Gastrocnemius medialis (tissue), 4 donors: Measurements from ENCODE around the gene PEX12. TPM values are rescaled to one million over a fixed set of nuclear protein-coding genes. Genes with fewer than 3 reads are reported as not detected.
"Not testable (repeated sequence)": the region's sequence is repeated elsewhere in the genome, so short reads cannot be mapped to it uniquely, and the experiment has no call there.

Source experiments
- ATAC-seq, 2 donors: fragments of 150-250 bp; one replicate each; pipeline ENCODE4 v1.9.1; 2016
- DNase-seq, 2 donors: peaks; one replicate each; pipeline ENCODE4 v3.0.0-alpha.2; 2019
- H3K27ac ChIP-seq, 4 donors: fragments of 200-600 bp; sonication (generic); 1 replicate in 1 of 4; 2 replicates in 3 of 4; pipeline ENCODE4 v1.5.1; 2016 to 2018; ENCODE audit warnings: mild to moderate bottlenecking in 2 of 4, moderate library complexity in 1 of 4
- H3K27me3 ChIP-seq, 3 donors: fragments of 200-600 bp; sonication (generic) in 2 of 3; 1 replicate in 1 of 3; 2 replicates in 2 of 3; pipeline versions ENCODE4 v1.5.1 to v1.6.0; 2016 to 2019; ENCODE audit warnings: mild to moderate bottlenecking in 1 of 3, moderate library complexity in 1 of 3
- H3K36me3 ChIP-seq, 2 donors: fragments of 200-600 bp; sonication (generic) in 1 of 2; one replicate each; pipeline ENCODE4 v1.5.1; 2017 to 2018
- H3K4me1 ChIP-seq, 2 donors: fragments of 200-600 bp; sonication (generic) in 1 of 2; one replicate each; pipeline ENCODE4 v1.5.1; 2016 to 2017; ENCODE audit warnings: mild to moderate bottlenecking in 2 of 2
- H3K4me3 ChIP-seq, 4 donors: fragments of 200-600 bp; sonication (generic) in 3 of 4; 1 replicate in 1 of 4; 2 replicates in 3 of 4; pipeline ENCODE4 v1.5.1; 2016 to 2019; ENCODE audit warnings: mild to moderate bottlenecking in 2 of 4
- H3K9me3 ChIP-seq, 3 donors: fragments of 200-600 bp; sonication (generic) in 2 of 3; 1 replicate in 1 of 3; 2 replicates in 2 of 3; pipeline ENCODE4 v1.5.1; 2016 to 2019
- CTCF ChIP-seq, 5 experiments: fragments of 450-650 bp in 3 of 5; fragments of 200-600 bp in 2 of 5; sonication (generic) in 2 of 5; IDR thresholded peaks in 4 of 5; conservative IDR thresholded peaks in 1 of 5; 1 replicate in 4 of 5; 2 replicates in 1 of 5; pipeline ENCODE4 v1.5.1; 2016 to 2019; ENCODE audit warnings: antibody characterized with exemption in 5 of 5, mild to moderate bottlenecking in 3 of 5, moderate library complexity in 3 of 5
- POLR2A ChIP-seq, 2 donors: fragments of 450-650 bp; IDR thresholded peaks; one replicate each; pipeline ENCODE4 v1.6.1; 2017; ENCODE audit warnings: antibody characterized with exemption in 2 of 2, mild to moderate bottlenecking in 2 of 2, moderate library complexity in 2 of 2
- in situ Hi-C, 4 donors: fragments of 200-750 bp; cut with MboI; loops; one replicate each; pipeline versions ENCODE4 v1.15.0 to v1.8.0; 2017; ENCODE audit warnings: low sequenced_read_pairs in 4 of 4
- intact Hi-C: fragments of 100-400 bp; cut with DNase I; formaldehyde crosslinking; loops from one replicate; pipeline ENCODE4 v1.15.1; 2023; ENCODE audit warnings: low total_unique reads
- total RNA-seq, 4 donors: library from RNA; depleted of rRNA; stranded (reverse); fragments of >200 nt; gene quantifications; one replicate each; pipeline versions ENCODE4 v1.1.0 to v1.2.3, GENCODE V29; 2016

Gene PEX12
- total RNA-seq, 4 donors from 2014 or later, result 4.4 to 14.2 (median 6.2) TPM

GRCh38 chr17:35537601-35538141, 40.7 kb downstream of the PEX12 start, which contains the start of gene SLFN12L:
Gene SLFN12L, minus strand, starts transcription at chr17:35537678. Its CDS starts 15,314 bp downstream, at chr17:35522364.
- Histone ChIP-seq H3K4me1 (peaks cover 0 to 17% of the 10 kb centered on the region in 2 donors), H3K27ac (peak within 1 kb of the TSS; percentile 21 to 56 (median 39)), H3K4me3 (no peak within 1 kb of the TSS), H3K36me3 (no peaks in the 10 kb centered on the region), H3K27me3 (no peaks in the 10 kb centered on the region), H3K9me3 (no peaks in the 10 kb centered on the region)
- ATAC-seq (no peak), DNase-seq (no peak)
- in situ Hi-C loops, result loop anchor here in 3 of 4 donors (5.0 to 25.0 kb wide), 5 partner anchors 100 to 370 kb away; partner anchors contain the start of genes SLFN12 (in 1 of the 3) and SLFN13 (in 1 of the 3)
- TF ChIP-seq CTCF (IDR thresholded peaks at IDR 0.05 in 4 of 5, conservative IDR thresholded peaks at IDR 0.05 in 1 of 5) (no peak), POLR2A (IDR thresholded peaks at IDR 0.05) (no peak)
- intact Hi-C loops, result loop anchor here (2.0 to 10.0 kb wide), 2 partner anchors 365 to 393 kb away; partner anchors contain the start of genes NLE1 and UNC45B

GRCh38 chr17:35536664-35537171, 41.7 kb downstream of the PEX12 start:
- in situ Hi-C loops, result loop anchor here in 3 of 4 donors (5.0 to 25.0 kb wide), 5 partner anchors 99 to 369 kb away; partner anchors contain the start of genes SLFN12 (in 1 of the 3) and SLFN13 (in 1 of the 3)
- intact Hi-C loops, result loop anchor here (10.0 kb wide), 1 partner anchor 392 kb away; the partner anchor contains the start of genes NLE1 and UNC45B
- peaks cover 0 to 17% of the 10 kb centered on the region in 2 donors for H3K4me1 ChIP-seq
- no peaks in the 10 kb centered on the region for H3K36me3 ChIP-seq
- H3K4me3 ChIP-seq, result no peak overlapping the region
- ATAC-seq (no peak), DNase-seq (no peak)
- H3K27ac ChIP-seq, result peak overlapping the region in 3 of 4 donors; percentile 21 to 56 (median 39)
- H3K9me3 ChIP-seq, result no peaks in the 10 kb centered on the region
- no peaks in the 10 kb centered on the region for H3K27me3 ChIP-seq
- TF ChIP-seq POLR2A (IDR thresholded peaks at IDR 0.05) (no peak), CTCF (IDR thresholded peaks at IDR 0.05 in 4 of 5, conservative IDR thresholded peaks at IDR 0.05 in 1 of 5) (no peak)

GRCh38 chr17:35535406-35535805, 43.0 kb downstream of the PEX12 start:
- peaks cover 0 to 17% of the 10 kb centered on the region in 2 donors for H3K4me1 ChIP-seq
- not testable (repeated sequence) for H3K9me3 ChIP-seq, ATAC-seq, H3K36me3 ChIP-seq, H3K27ac ChIP-seq, DNase-seq, H3K4me3 ChIP-seq, H3K27me3 ChIP-seq
- in situ Hi-C loops (loop anchor here in 3 of 4 donors (5.0 to 25.0 kb wide), 5 partner anchors 98 to 368 kb away; partner anchors contain the start of genes SLFN12 (in 1 of the 3) and SLFN13 (in 1 of the 3)), intact Hi-C loops (loop anchor here (10.0 kb wide), 1 partner anchor 391 kb away; the partner anchor contains the start of genes NLE1 and UNC45B)

GRCh38 chr17:35534576-35535093, 43.7 kb downstream of the PEX12 start:
- Histone ChIP-seq H3K27me3 (no peaks in the 10 kb centered on the region), H3K4me1 (peaks cover 0 to 15% of the 10 kb centered on the region in 2 donors), H3K9me3 (no peaks in the 10 kb centered on the region), H3K36me3 (no peaks in the 10 kb centered on the region), H3K4me3 (no peak overlapping the region), H3K27ac (no peak overlapping the region)
- no peak for DNase-seq
- no peak for ATAC-seq
- TF ChIP-seq POLR2A (IDR thresholded peaks at IDR 0.05) (no peak), CTCF (IDR thresholded peaks at IDR 0.05 in 4 of 5, conservative IDR thresholded peaks at IDR 0.05 in 1 of 5) (no peak)
- in situ Hi-C loops (loop anchor here (5.0 to 25.0 kb wide), 5 partner anchors 97 to 367 kb away; partner anchors contain the start of genes SLFN12 (in 1 of the 4) and SLFN13 (in 1 of the 4)), intact Hi-C loops (loop anchor here (5.0 to 10.0 kb wide), 2 partner anchors 102 to 390 kb away; partner anchors contain the start of genes NLE1, SLFN12 and UNC45B)
